HFFc6 (cell line): ENCODE data around the gene PABPC3. TPM values are rescaled to one million over a fixed set of nuclear protein-coding genes. Genes with fewer than 3 reads are reported as not detected.

ENCODE experiments used
- DNase-seq: peaks from one replicate; pipeline ENCODE4 v3.0.0-alpha.2; 2018
- H3K27ac Mint-ChIP-seq: 2 replicates; pipeline ENCODE4 v1.8.0; 2020; ENCODE audit warnings: mild to moderate bottlenecking, mixed read lengths
- H3K27me3 Mint-ChIP-seq: 2 replicates; pipeline ENCODE4 v1.8.0; 2021; ENCODE audit warnings: mild to moderate bottlenecking, moderate library complexity, mixed read lengths; ENCODE audit not compliant: insufficient read depth
- H3K36me3 Mint-ChIP-seq: 2 replicates; pipeline ENCODE4 v1.8.0; 2021; ENCODE audit warnings: low read depth, mixed read lengths
- H3K4me1 Mint-ChIP-seq: 2 replicates; pipeline ENCODE4 v1.8.0; 2020; ENCODE audit warnings: low read depth, mixed read lengths
- H3K4me3 Mint-ChIP-seq: 2 replicates; pipeline ENCODE4 v1.8.0; 2020; ENCODE audit warnings: mild to moderate bottlenecking, moderate library complexity, mixed read lengths
- H3K9me3 Mint-ChIP-seq: 2 replicates; pipeline ENCODE4 v1.8.0; 2020; ENCODE audit warnings: mild to moderate bottlenecking, mixed read lengths
- CTCF ChIP-seq: fragments of 200-600 bp; sonication (generic); IDR thresholded peaks from 2 replicates; pipeline ENCODE4 v1.5.0; 2021; ENCODE audit warnings: antibody characterized with exemption, mild to moderate bottlenecking
- total RNA-seq, 6 experiments: library from RNA; stranded (reverse); fragmentation: NEBNext Ultra II Directional; extraction: Animal tissue kit (Norgen Biotek cat#: 25700); gene quantifications; 2 replicates in 1 of 6; 3 replicates in 5 of 6; pipeline ENCODE4 v1.2.3, GENCODE V29; 2021

The PABPC3 gene
- total RNA-seq, 6 experiments from 2014 or later = 0.14 to 0.38 (median 0.32) TPM

- no peak for DNase-seq
- H3K27ac Mint-ChIP-seq = no peak overlapping the region
- H3K27me3 Mint-ChIP-seq = peaks cover 7% of the 10 kb centered on the region
- no peak overlapping the region for H3K4me3 Mint-ChIP-seq
- no peaks in the 10 kb centered on the region for H3K9me3 Mint-ChIP-seq
- H3K36me3 Mint-ChIP-seq = no peaks in the 10 kb centered on the region
- no peak for TF ChIP-seq CTCF
- no peaks in the 10 kb centered on the region for H3K4me1 Mint-ChIP-seq
Observed at GRCh38 chr13:25117312-25117711, 21.4 kb downstream of the PABPC3 start.

GRCh38 chr13:25118378-25118905 lies 22.5 kb downstream of the PABPC3 start:
- no peaks in the 10 kb centered on the region for H3K9me3 Mint-ChIP-seq
- no peak for DNase-seq
- no peaks in the 10 kb centered on the region for H3K36me3 Mint-ChIP-seq
- H3K27me3 Mint-ChIP-seq = peaks cover 7% of the 10 kb centered on the region
- no peak overlapping the region for H3K4me3 Mint-ChIP-seq
- no peak for TF ChIP-seq CTCF
- no peaks in the 10 kb centered on the region for H3K4me1 Mint-ChIP-seq
- no peak overlapping the region for H3K27ac Mint-ChIP-seq

DNA sequence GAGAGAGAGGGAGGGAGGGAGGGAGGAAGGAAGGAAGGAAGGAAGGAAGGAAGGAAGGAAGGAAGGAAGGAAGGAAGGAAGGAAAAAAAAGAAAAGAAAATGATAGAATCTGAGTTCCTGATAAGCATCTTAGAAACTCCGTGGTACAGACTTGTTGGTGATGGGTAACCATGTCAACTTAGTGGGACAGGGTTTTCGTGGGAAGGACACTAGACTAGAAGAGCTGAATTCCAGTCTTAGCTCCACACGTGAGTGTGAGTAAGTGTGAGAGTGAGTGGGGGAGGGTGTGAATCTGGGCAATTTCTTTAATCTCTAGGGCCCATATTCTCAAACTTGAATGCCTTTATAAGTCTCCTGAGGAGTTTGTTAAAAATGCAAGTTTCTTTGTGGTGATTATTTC lies 35.0 kb downstream of the PABPC3 start:
- no peak overlapping the region for H3K4me3 Mint-ChIP-seq
- no peaks in the 10 kb centered on the region for H3K36me3 Mint-ChIP-seq
- TF ChIP-seq CTCF = no peak
- no peak for DNase-seq
- H3K27ac Mint-ChIP-seq = no peak overlapping the region
- H3K9me3 Mint-ChIP-seq = no peaks in the 10 kb centered on the region
- no peaks in the 10 kb centered on the region for H3K4me1 Mint-ChIP-seq
- H3K27me3 Mint-ChIP-seq = peaks cover 5% of the 10 kb centered on the region

- Mint-ChIP-seq H3K4me3 (no peak overlapping the region), H3K27me3 (peaks cover 10% of the 10 kb centered on the region)
- TF ChIP-seq CTCF = no peak
Observed at GRCh38 chr13:25131881-25132420, 36.0 kb downstream of the PABPC3 start.

DNA sequence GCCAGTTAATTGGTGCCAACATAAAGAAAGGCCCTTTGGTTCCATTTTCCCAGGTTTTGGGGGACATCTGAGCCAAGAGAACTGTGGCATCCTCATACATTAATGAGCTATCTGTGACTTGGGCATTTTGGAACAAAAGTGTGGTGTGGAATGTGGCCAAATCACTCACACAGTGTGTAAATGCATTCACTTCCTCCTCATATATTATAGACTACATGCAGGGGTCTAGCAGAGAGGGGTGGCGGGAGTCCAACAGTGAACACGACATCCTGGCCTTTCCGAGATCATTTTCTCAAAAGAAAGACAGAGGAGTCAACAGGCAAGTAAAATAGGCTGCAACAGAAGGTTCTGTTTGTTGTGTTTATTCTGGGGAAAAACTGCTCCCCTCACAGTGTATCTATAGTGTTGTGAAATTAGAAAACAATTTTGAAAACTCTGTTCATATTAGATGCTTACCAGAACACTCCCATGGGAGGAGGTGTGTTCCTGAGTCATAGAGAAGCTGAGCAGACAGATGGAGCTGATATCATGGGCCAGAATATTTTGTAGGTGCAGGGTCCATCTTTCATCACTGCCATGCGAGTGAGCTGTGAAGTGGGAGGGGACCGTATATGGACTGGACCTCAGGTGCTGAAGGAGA lies 36.9 kb downstream of the PABPC3 start:
- TF ChIP-seq CTCF = no peak
- Mint-ChIP-seq H3K4me3 (no peak overlapping the region), H3K4me1 (no peaks in the 10 kb centered on the region), H3K9me3 (no peaks in the 10 kb centered on the region), H3K27me3 (peaks cover 19% of the 10 kb centered on the region), H3K27ac (no peak overlapping the region), H3K36me3 (no peaks in the 10 kb centered on the region)
- DNase-seq = no peak

More at GRCh38 chr13:25131881-25132420, 36.0 kb downstream of the PABPC3 start:
- DNase-seq = no peak
- Mint-ChIP-seq H3K27ac (no peak overlapping the region), H3K9me3 (no peaks in the 10 kb centered on the region), H3K4me1 (no peaks in the 10 kb centered on the region), H3K36me3 (no peaks in the 10 kb centered on the region)
